HepG2 (cell line): ENCODE data around the gene FAAP20. TPM values are rescaled to one million over a fixed set of nuclear protein-coding genes. Genes with fewer than 3 reads are reported as not detected.

ENCODE experiments used
- ARID2 ChIP-seq: sonication (generic); formaldehyde crosslinking; IDR thresholded peaks from 2 replicates; pipeline ENCODE4 v1.8.1; 2022; ENCODE audit warnings: mild to moderate bottlenecking, missing genetic modification reagents, borderline replicate concordance
- ARNT2 ChIP-seq: sonication (generic); formaldehyde crosslinking; IDR thresholded peaks from 2 replicates; pipeline ENCODE4 v1.8.0; 2022; ENCODE audit warnings: mild to moderate bottlenecking, low read depth, missing genetic modification reagents, moderate library complexity
- CEBPG ChIP-seq: IDR thresholded peaks from 2 replicates; pipeline ENCODE4 v1.6.1; 2016
- HIVEP1 ChIP-seq: sonication (generic); formaldehyde crosslinking; IDR thresholded peaks from 2 replicates; pipeline ENCODE4 v1.4.0; 2020; ENCODE audit warnings: mild to moderate bottlenecking, missing genetic modification reagents
- KDM3A ChIP-seq: IDR thresholded peaks from 2 replicates; pipeline ENCODE4 v1.6.1; 2018; ENCODE audit warnings: low read depth, missing compliant biosample characterization
- MLLT10 ChIP-seq: sonication (generic); formaldehyde crosslinking; IDR thresholded peaks from 2 replicates; pipeline ENCODE4 v1.4.0; 2020; ENCODE audit warnings: missing genetic modification reagents
- NCOA2 ChIP-seq: sonication (generic); formaldehyde crosslinking; IDR thresholded peaks from 2 replicates; pipeline ENCODE4 v1.8.0; 2022; ENCODE audit warnings: inconsistent platforms
- PTBP1 ChIP-seq: fragments of 200-400 bp; formaldehyde crosslinking; IDR thresholded peaks from 2 replicates; pipeline ENCODE4 v1.6.1; 2018; ENCODE audit warnings: low read length, low read depth; ENCODE audit not compliant: poor library complexity, severe bottlenecking
- RBFOX2 ChIP-seq: fragments of 200-400 bp; formaldehyde crosslinking; IDR thresholded peaks from 2 replicates; pipeline ENCODE4 v1.6.1; 2017; ENCODE audit warnings: low read depth, mild to moderate bottlenecking, low read length
- RFXAP ChIP-seq: sonication (generic); formaldehyde crosslinking; IDR thresholded peaks from 2 replicates; pipeline ENCODE4 v1.4.0; 2020; ENCODE audit warnings: missing genetic modification reagents, borderline replicate concordance
- TBX2 ChIP-seq: sonication (generic); formaldehyde crosslinking; IDR thresholded peaks from 2 replicates; pipeline ENCODE4 v1.5.0; 2020; ENCODE audit warnings: missing genetic modification reagents, mild to moderate bottlenecking, borderline replicate concordance
- U2AF1 ChIP-seq: fragments of 200-400 bp; formaldehyde crosslinking; optimal IDR thresholded peaks from 2 replicates; pipeline ENCODE3; 2017; ENCODE audit warnings: mild to moderate bottlenecking, low read depth, low read length
- U2AF2 ChIP-seq: fragments of 200-400 bp; formaldehyde crosslinking; IDR thresholded peaks from 2 replicates; pipeline ENCODE4 v1.6.1; 2017; ENCODE audit warnings: low read depth, mild to moderate bottlenecking, low read length
- ZNF333 ChIP-seq: sonication (generic); formaldehyde crosslinking; IDR thresholded peaks from 2 replicates; pipeline ENCODE4 v1.4.0; 2020; ENCODE audit warnings: mild to moderate bottlenecking, missing genetic modification reagents, borderline replicate concordance
- ZNF446 ChIP-seq: sonication (generic); formaldehyde crosslinking; IDR thresholded peaks from 2 replicates; pipeline ENCODE4 v1.5.0; 2020; ENCODE audit warnings: mild to moderate bottlenecking, missing genetic modification reagents
- ZNF7 ChIP-seq: IDR thresholded peaks from 2 replicates; pipeline ENCODE4 v1.6.1; 2016; ENCODE audit warnings: missing biosample characterization, missing genetic modification reagents
- polyA plus RNA-seq, 8 experiments: library from polyadenylated mRNA; depleted of rRNA in 3 of 8; stranded (reverse) in 7 of 8; unstranded in 1 of 8; fragments of >200 nt; fragmentation: Illumina TruSeq in 4 of 8; extraction: Trizol in 4 of 8; gene quantifications; 2 replicates each; pipeline versions ENCODE4 v1.2.1 to v1.2.3, GENCODE V29; 2011 to 2016; ENCODE audit warnings: low read depth in 4 of 8, missing spikeins in 1 of 8, mixed read lengths in 1 of 8; ENCODE audit not compliant: insufficient read depth in 1 of 8
- total RNA-seq, 5 experiments: library from RNA; depleted of rRNA; stranded (reverse); fragments of >200 nt; fragmentation: Illumina TruSeq; extraction: Trizol; gene quantifications; 2 replicates each; pipeline ENCODE4 v1.2.3, GENCODE V29; 2016; ENCODE audit warnings: low read depth in 1 of 5
- TF ChIP-seq, protein P1 (sequence below), 2 experiments: IDR thresholded peaks; 2 replicates each; pipeline ENCODE4 v1.6.1; 2011 to 2012; ENCODE audit warnings: low read length in 2 of 2, borderline replicate concordance in 1 of 2, low read depth in 1 of 2, mild to moderate bottlenecking in 1 of 2, moderate library complexity in 1 of 2
- TF ChIP-seq, protein P2 (sequence below): IDR thresholded peaks from 2 replicates; pipeline ENCODE4 v1.6.1; 2016; ENCODE audit warnings: missing biosample characterization, missing genetic modification reagents, low read depth
- TF ChIP-seq, protein P3 (sequence below): sonication (generic); formaldehyde crosslinking; IDR thresholded peaks from 2 replicates; pipeline ENCODE4 v1.4.0; 2020; ENCODE audit warnings: missing genetic modification reagents
- TF ChIP-seq, protein P4 (sequence below), 2 experiments: sonication (generic) in 1 of 2; formaldehyde crosslinking in 1 of 2; IDR thresholded peaks; 2 replicates each; pipeline versions ENCODE4 v1.4.0 to v1.6.1; 2018 to 2020; ENCODE audit warnings: missing genetic modification reagents in 2 of 2, borderline replicate concordance in 1 of 2, low read depth in 1 of 2, mild to moderate bottlenecking in 1 of 2, missing biosample characterization in 1 of 2

FAAP20 gene
- total and polyA plus RNA-seq, 2 of the 13 experiments (the other 11 are each of a cell fraction or from before 2014, with no cell fraction given), result 9.6 to 10.8 TPM

DNA sequence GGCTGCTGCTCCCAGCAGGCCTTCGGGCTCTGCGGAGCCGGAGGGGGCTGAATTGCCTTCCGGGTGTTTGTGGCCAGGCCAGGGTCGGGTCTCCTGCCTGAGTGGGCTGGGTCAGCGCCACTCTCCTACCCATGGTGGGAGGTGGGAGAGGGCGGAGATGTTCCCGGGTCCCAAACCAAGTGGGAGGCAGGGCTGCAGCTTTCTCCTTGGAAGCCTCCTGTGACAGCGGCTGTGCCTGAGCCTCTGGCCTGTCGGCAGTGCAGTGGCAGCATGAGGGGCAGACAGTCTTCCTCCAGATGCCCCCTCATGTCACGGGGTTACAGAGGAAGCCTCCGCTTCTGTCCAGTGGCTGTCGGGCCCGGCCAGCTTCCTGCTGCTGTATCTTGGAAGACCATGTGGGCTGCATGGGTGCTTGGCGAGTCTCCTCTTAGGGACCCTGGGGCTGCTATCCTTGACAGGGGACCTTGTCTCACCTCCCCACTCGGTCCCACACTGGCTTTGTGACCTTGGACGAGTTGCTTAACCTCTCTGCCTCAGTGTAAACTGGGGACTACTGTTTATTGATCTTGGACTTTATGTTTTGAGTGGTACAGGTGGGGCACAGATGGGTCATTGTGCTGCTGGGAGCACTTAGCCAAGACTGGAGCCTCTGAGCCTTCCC, 37.8 kb upstream of the FAAP20 start (continued):
- peak; percentile 91 for TF ChIP-seq HIVEP1
- no peak; the same call in 1 of the 2 replicates for TF ChIP-seq TBX2 (CRISPR knock-in tag)
- no peak for TF ChIP-seq PTBP1
- TF ChIP-seq, protein P1, sequence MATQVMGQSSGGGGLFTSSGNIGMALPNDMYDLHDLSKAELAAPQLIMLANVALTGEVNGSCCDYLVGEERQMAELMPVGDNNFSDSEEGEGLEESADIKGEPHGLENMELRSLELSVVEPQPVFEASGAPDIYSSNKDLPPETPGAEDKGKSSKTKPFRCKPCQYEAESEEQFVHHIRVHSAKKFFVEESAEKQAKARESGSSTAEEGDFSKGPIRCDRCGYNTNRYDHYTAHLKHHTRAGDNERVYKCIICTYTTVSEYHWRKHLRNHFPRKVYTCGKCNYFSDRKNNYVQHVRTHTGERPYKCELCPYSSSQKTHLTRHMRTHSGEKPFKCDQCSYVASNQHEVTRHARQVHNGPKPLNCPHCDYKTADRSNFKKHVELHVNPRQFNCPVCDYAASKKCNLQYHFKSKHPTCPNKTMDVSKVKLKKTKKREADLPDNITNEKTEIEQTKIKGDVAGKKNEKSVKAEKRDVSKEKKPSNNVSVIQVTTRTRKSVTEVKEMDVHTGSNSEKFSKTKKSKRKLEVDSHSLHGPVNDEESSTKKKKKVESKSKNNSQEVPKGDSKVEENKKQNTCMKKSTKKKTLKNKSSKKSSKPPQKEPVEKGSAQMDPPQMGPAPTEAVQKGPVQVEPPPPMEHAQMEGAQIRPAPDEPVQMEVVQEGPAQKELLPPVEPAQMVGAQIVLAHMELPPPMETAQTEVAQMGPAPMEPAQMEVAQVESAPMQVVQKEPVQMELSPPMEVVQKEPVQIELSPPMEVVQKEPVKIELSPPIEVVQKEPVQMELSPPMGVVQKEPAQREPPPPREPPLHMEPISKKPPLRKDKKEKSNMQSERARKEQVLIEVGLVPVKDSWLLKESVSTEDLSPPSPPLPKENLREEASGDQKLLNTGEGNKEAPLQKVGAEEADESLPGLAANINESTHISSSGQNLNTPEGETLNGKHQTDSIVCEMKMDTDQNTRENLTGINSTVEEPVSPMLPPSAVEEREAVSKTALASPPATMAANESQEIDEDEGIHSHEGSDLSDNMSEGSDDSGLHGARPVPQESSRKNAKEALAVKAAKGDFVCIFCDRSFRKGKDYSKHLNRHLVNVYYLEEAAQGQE (IDR thresholded peaks at IDR 0.05; ENCODE audit: borderline replicate concordance in 1 of 2, low read depth in 1 of 2, low read length in 2 of 2), result 0 out of 4 replicates have a peak, but pooled peaks of 1 of the 2 experiments have one; percentile 36
- TF ChIP-seq KDM3A, result 0 out of 2 replicates have a peak, but pooled peaks have one; percentile 32
- TF ChIP-seq ARID2, result no peak
- no peak for TF ChIP-seq ZNF7
- no peak for TF ChIP-seq RFXAP (CRISPR knock-in tag)
- TF ChIP-seq MLLT10 (CRISPR knock-in tag), result no peak
- TF ChIP-seq, protein P2, sequence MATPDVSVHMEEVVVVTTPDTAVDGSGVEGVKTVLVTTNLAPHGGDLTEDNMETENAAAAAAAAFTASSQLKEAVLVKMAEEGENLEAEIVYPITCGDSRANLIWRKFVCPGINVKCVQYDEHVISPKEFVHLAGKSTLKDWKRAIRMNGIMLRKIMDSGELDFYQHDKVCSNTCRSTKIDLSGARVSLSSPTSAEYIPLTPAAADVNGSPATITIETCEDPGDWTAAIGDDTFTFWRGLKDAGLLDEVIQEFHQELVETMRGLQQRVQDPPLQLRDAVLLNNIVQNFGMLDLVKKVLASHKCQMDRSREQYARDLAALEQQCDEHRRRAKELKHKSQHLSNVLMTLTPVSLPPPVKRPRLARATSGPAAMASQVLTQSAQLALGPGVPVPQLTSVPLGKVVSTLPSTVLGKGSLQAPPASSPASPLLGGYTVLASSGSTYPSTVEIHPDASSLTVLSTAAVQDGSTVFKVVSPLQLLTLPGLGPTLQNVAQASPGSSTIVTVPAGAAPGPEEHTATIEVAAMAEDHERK, result no peak
- TF ChIP-seq, protein P3, sequence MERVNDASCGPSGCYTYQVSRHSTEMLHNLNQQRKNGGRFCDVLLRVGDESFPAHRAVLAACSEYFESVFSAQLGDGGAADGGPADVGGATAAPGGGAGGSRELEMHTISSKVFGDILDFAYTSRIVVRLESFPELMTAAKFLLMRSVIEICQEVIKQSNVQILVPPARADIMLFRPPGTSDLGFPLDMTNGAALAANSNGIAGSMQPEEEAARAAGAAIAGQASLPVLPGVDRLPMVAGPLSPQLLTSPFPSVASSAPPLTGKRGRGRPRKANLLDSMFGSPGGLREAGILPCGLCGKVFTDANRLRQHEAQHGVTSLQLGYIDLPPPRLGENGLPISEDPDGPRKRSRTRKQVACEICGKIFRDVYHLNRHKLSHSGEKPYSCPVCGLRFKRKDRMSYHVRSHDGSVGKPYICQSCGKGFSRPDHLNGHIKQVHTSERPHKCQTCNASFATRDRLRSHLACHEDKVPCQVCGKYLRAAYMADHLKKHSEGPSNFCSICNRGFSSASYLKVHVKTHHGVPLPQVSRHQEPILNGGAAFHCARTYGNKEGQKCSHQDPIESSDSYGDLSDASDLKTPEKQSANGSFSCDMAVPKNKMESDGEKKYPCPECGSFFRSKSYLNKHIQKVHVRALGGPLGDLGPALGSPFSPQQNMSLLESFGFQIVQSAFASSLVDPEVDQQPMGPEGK (CRISPR knock-in tag), result peak; percentile 96
- TF ChIP-seq U2AF1, result no peak
- 0 out of 2 replicates have a peak, but pooled peaks have one; percentile 55 for TF ChIP-seq ARNT2 (CRISPR knock-in tag)
- peak; percentile 91 for TF ChIP-seq NCOA2 (CRISPR knock-in tag)
- TF ChIP-seq, protein P4, sequence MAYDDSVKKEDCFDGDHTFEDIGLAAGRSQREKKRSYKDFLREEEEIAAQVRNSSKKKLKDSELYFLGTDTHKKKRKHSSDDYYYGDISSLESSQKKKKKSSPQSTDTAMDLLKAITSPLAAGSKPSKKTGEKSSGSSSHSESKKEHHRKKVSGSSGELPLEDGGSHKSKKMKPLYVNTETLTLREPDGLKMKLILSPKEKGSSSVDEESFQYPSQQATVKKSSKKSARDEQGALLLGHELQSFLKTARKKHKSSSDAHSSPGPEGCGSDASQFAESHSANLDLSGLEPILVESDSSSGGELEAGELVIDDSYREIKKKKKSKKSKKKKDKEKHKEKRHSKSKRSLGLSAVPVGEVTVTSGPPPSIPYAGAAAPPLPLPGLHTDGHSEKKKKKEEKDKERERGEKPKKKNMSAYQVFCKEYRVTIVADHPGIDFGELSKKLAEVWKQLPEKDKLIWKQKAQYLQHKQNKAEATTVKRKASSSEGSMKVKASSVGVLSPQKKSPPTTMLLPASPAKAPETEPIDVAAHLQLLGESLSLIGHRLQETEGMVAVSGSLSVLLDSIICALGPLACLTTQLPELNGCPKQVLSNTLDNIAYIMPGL (CRISPR knock-in tag; IDR thresholded peaks at IDR 0.05; ENCODE audit: borderline replicate concordance in 1 of 2, low read depth in 1 of 2), result peak; percentile 24; a peak in 2 of 4 replicates
- no peak for TF ChIP-seq U2AF2
- no peak for TF ChIP-seq ZNF333 (CRISPR knock-in tag)
- peak; percentile 96 for TF ChIP-seq CEBPG (CRISPR knock-in tag)
- peak; percentile 45 for TF ChIP-seq RBFOX2
- no peak for TF ChIP-seq ZNF446 (CRISPR knock-in tag)
